GM18867 (cell line): ENCODE results near the gene CYRIA.
A peak's percentile ranks its signal among the peaks of the same experiment; 100 is the strongest.

Experiments used
- ATAC-seq: cut with Tn5 transposase; IDR thresholded peaks from one replicate; pipeline ENCODE4 v1.9.1; 2021; ENCODE audit warnings: mild to moderate bottlenecking, moderate library complexity; ENCODE audit not compliant: unreplicated experiment

The CYRIA gene

DNA sequence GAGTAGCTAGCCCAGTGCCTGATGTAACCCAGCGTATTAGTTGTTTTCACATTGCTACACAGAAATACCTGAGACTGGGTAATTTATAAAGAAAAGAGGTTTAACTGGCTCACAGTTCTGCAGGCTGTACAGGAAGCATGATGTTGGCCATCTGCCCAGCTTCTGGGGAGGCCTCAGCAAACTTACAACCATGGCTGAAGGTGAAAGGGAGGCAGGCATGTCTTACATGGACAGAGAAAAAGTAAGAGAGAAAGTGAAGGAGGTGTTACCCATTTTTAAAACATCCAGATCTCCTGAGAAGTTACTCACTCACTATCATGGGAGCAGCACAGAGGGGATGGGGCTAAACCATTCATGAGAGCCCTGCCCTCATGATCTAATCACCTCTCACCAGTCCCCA, 6.1 kb upstream of the CYRIA start:
- ATAC-seq: no peak

DNA sequence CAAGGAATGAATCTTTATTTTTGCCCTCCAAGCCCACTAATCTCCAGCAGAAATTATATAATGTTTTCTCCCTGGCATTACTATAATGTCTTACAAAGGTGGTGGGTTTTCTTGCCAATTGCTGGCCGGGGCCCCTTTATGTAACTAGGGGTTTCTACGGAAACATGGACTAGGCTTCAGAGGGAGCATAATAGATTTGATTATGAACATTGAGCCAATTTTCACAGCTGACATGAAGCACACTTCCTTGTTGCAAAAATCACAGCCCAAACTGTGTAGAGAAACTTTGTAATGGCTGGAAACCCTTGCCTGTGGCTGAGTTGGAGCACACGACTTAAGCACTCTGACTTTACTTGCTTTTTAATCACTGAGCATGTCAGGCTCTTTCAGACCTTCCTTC, 3.8 kb upstream of the CYRIA start:
- no peak for ATAC-seq

GRCh38 chr2:16666449-16666801, 791 bp upstream of the CYRIA start:
- ATAC-seq: peak; percentile 21

- no peak for ATAC-seq
These were observed 556 bp downstream of the CYRIA start for GRCh38 chr2:16664809-16665747.

DNA sequence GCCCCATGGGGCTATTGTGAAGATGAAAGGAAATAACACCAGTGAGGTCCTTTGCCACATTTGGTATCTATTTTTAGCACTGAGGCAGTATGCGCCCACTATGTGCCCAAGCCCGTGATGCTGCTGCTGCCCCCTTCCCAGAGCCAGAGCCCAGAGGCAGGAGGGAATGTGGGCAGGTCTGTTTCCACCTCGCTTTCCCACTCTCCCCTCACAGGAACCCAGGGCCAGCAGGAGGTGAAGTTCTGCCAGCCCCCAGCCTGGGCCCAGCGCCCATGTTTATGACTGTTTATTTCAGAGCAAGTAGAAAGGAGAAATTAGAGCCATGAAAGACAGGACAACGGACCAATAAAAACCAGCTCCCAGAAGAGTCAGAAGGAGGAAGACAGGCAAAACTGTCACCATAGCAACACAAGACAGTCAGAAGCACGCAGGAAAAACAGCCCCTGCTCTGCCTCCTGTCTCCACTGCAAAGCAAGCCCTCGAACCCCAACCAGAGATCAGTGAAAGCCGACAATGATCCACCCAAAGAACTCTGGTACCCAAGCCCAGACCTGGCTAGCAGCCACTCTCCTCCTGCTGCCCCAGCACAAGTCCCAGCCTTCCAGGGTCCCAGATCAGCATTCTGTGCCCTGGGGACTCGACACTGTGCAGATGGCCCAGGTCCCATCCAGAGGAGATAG, 1.4 kb downstream of the CYRIA start:
- peak; percentile 32 for ATAC-seq

- no peak for ATAC-seq
These were observed 2.3 kb downstream of the CYRIA start for GRCh38 chr2:16663121-16663905.

- ATAC-seq: no peak
These were observed 3.4 kb downstream of the CYRIA start for GRCh38 chr2:16661936-16662839.

DNA sequence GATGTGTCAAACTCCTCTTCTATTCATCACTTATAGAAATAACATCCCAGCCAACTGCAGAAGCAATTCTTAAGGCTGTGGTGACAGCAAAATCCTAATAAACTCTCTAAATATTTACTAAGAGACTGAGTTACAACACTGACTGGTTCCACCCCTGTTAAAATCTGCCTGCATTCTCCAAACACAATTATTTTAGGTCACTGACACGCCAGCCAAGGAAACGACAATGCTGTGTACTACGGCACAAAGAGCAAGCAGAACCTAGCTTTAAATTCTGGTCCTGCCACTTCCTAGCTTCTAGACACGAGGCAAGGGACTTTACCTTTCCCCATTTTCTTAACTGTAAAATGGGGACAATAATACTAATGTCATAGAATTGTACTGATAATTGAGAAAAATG, 4.1 kb downstream of the CYRIA start:
- no peak for ATAC-seq

- ATAC-seq: no peak
These were observed 5.1 kb downstream of the CYRIA start for GRCh38 chr2:16660556-16660955.

- ATAC-seq: no peak
These were observed 5.5 kb downstream of the CYRIA start for GRCh38 chr2:16660114-16660513.

GRCh38 chr2:16658076-16658739, 7.4 kb downstream of the CYRIA start:
- no peak for ATAC-seq

DNA sequence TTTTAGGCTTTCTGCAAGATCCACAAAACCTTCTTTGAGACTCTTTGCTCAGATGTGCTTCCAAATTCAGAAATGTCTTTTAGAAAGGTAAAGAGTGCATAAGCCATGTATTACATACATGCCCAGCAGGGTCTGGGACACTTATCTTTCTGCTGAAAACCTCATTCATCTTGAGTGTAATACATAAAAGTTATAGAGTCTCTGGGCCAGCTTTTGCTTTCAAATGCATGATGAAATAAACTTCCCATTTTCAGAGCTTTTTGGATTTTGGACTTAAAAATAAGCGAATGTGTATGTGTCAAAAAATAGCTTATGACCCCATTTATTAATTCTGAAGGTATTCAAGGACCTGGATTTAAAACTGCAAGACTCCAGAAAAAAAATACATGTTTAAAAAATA, 8.0 kb downstream of the CYRIA start:
- ATAC-seq: no peak

- ATAC-seq: peak; percentile 72
These were observed 8.7 kb downstream of the CYRIA start for GRCh38 chr2:16656784-16657391.

GRCh38 chr2:16655905-16656642, 9.6 kb downstream of the CYRIA start:
- no peak for ATAC-seq

DNA sequence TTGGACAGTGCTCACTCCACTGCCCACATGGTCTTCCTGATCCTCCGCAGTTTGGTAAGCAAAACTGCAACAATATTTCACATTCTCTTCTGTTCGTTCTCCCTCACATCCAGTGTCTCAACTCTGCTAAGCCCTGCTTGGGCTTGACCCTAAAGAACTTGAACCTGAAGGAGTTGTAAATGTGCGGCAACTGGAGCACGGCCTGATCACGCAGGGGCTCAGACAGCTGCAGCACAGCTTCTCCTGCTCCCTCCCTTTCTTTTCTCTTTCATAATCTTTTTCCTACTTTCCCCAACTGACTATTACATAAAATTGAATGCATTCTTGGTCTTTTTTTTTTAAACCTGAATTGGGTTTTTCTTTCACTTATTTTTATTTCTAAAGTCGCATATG, 10.2 kb downstream of the CYRIA start:
- ATAC-seq: no peak

DNA sequence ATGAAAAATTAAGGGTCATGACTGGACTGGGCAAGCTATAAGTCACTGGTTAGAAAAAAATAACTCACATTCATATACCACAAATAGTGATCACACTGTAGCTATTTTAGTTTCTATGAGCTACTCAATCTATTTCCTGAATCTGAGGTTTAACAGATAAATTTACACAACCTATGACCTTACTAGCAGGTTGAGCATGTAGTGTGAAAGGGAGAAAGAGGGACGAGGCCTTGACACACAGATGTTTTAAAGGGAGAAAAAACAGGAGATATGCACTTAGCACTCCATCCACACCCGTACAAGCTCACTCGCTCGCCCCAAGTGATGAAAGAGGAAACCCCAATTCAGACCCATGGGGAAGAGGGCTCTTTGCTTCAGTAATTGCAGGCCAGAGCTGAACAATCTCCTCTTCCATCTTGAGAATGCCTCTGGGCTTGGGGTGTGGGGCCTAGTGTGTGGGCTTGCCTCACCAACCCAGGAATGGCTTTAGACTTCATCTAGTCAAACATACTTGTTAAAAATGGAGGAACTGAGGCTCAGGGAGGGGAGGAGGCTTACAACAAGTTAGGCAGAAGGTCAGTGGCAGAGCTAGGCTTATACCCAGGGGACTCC, 10.7 kb downstream of the CYRIA start:
- ATAC-seq: peak; percentile 38

DNA sequence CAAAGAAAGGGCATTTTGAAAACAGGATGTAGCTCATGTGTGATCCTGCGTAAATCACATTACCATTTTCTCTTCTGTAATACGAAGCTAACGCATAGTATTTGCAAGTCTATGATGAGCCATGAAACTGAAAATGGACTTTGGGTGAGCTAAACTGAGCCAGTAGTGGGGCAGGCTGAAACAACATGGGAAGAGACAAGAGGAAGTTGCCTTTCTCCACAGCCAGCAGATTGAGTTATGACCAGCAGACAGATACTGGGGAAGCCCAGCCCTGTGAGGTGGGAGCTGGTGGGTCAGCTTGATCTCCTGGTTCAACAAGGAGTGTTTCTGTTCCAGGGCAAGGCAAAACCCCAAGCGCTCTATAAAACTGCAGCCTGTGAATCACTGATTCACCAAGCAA, 11.8 kb downstream of the CYRIA start:
- ATAC-seq: peak; percentile 65

- ATAC-seq: no peak
These were observed 12.6 kb downstream of the CYRIA start for GRCh38 chr2:16653083-16653375.
